ENCODE data around the gene TFEC. TPM values are rescaled to one million over a fixed set of nuclear protein-coding genes. Genes with fewer than 3 reads are reported as not detected.

The TFEC gene
- total RNA-seq, 4 donors from 2014 or later: 9.2 to 77.7 (median 18.8) TPM

DNA sequence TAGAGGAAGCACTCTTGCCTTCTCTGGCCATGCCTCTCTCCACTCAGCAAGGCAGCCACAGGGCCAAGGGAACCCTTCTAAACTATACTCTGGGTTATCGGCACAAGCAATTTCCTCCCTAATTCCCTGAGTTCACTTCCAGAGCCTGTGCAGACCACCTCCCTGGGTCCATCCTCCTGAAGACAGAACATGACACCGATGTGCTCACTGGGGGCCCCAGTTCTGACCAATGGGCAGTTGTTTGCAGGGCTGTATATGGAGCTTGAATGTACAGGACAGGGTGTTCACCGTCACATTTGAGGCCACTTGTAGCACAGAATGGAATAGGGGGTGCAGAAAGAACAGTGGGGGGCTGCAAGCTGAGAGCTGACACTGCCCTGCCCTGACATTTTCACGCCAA is 77.7 kb downstream of the TFEC start:
- TF ChIP-seq, protein P1, sequence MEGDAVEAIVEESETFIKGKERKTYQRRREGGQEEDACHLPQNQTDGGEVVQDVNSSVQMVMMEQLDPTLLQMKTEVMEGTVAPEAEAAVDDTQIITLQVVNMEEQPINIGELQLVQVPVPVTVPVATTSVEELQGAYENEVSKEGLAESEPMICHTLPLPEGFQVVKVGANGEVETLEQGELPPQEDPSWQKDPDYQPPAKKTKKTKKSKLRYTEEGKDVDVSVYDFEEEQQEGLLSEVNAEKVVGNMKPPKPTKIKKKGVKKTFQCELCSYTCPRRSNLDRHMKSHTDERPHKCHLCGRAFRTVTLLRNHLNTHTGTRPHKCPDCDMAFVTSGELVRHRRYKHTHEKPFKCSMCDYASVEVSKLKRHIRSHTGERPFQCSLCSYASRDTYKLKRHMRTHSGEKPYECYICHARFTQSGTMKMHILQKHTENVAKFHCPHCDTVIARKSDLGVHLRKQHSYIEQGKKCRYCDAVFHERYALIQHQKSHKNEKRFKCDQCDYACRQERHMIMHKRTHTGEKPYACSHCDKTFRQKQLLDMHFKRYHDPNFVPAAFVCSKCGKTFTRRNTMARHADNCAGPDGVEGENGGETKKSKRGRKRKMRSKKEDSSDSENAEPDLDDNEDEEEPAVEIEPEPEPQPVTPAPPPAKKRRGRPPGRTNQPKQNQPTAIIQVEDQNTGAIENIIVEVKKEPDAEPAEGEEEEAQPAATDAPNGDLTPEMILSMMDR (IDR thresholded peaks at IDR 0.05; ENCODE audit: low read depth): no peak

DNA sequence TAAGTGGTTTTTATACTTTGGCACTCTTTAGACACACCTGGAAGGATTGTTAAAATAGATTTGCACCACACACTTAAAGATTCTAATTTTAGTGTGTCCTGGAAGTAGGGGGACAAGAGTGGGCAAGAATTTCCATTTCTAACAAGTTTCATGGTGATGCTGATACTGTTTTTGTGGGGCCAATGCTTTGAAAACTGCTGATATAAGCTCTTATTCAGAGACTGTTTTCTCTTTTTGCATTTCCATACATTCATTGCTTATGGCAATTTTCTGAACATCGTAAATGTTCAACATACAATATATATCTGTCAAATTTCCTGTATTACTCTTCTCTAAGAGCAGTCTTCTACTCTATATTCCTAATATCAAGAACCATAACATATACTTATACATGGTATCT is 79.0 kb downstream of the TFEC start:
- TF ChIP-seq, protein P1 (IDR thresholded peaks at IDR 0.05; ENCODE audit: low read depth): no peak

DNA sequence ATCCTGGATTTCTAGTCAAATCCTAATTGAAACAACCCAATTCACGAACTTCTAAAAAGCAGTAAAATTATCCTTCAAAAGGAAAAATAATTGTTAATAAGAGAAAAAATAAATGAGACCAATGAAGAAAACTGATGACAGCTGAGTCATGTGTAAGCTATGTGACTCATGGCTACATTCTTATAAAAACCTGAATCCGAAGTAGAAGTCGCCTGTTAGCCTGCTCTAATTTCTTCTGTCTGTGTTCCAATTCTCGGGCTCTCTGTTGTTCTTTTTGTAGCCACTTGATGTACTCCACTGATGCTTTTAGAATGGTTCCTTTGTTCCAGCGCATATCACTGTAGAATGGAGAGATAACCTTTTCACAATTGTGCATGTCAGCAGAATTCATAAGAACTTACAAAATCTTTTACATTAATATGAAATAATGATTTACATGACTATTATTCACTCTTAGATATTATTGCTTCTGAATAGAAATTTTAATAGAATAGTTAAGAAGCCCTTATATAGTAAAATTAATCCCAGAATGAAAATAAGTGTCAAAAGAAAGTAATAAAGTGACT is 88.8 kb downstream of the TFEC start:
- TF ChIP-seq, protein P1 (IDR thresholded peaks at IDR 0.05; ENCODE audit: low read depth): no peak

DNA sequence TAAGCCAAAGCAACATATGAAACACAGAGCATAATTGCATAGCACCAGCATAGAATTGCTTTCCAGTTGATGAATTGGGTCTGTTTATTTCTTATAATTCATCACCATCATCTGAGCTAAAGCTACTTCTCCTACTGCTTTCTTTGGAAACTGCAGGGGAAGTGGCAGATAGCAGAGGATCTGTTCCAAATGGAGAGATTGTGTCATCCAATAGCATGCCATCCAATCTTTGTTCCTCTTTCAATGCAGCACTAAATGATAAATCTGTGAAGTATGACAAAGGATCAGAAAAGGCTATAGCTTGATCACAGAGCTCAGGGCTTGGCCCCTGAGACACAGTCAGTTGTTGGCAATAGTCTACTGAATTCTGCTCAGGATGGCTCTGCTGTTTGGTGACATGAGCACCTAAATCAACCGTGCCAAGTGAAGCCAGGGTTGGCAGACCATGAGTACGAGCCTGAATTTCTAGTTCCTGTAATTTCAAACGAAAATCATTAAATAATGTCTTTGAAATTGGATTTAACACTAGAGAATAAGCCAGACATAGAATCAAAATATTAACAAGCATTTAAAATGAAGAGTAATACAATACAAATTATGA is 90.0 kb downstream of the TFEC start:
- TF ChIP-seq, protein P1 (IDR thresholded peaks at IDR 0.05; ENCODE audit: low read depth): no peak

DNA sequence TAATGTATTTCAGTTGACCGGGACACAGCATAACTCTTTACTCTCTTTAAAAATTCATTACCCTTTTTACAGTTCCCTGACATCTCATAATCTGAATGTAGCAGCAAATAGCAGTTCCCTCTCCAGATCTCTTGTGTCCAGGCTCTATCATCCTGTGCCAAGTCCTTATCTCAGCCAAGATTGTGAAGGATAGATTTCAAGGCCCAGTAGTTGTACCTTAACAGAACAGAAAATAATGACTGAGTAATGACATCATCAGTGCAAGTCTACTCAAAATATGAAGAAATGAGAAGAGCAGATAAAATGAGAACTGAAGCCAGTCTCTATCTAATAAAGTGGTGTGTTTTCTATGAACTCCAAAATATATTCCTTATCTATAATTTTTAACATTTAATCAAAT is 92.6 kb downstream of the TFEC start:
- TF ChIP-seq, protein P1 (IDR thresholded peaks at IDR 0.05; ENCODE audit: low read depth): no peak

DNA sequence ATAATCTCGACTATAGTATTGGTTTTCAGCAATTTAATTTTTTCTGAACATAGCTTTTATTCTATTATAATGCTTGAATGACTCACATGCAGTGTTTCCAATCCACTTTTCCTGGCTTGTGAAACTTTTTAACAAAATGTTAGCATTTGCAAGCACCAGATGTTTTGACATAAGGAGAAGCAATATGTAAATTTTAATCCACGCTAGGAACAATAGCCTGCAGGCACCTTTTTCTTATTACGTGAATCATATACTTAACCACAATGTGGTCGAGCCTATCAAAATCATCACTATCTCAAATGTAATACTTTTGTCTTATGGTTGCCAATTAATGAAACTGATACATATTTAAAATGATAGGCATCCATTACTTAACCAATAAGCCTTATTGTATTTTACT is 97.1 kb downstream of the TFEC start:
- TF ChIP-seq, protein P1 (IDR thresholded peaks at IDR 0.05; ENCODE audit: low read depth): no peak

DNA sequence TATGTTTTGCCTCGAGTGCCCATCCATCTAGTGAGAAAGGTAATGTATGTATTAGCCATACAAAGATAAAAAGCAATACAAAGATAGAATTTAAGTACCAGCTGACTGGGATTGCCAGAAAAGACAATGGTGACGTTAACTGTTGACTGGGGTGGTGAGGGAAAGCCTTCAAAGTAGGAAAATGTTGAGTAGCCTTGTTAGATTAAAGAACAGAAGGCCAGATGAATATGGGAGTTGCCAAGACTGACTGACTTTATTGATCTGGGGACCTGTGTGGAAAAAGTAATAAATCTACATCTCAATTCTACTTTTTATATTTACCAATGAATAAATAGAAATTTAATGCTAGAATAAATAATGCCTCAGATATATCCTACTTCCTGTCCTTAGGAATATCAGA is 97.7 kb downstream of the TFEC start:
- TF ChIP-seq, protein P1 (IDR thresholded peaks at IDR 0.05; ENCODE audit: low read depth): no peak
